Activated CD4-positive, alpha-beta T cell treated with anti-CD3 and anti-CD28 coated beads, Interleukin-2, amount 50 U/mL, for 24 hours (primary cell): ENCODE measurements around the gene AQP10.
A peak's percentile ranks its signal among the peaks of the same experiment; 100 is the strongest.
"Not testable (repeated sequence)": the region's sequence is repeated elsewhere in the genome, so short reads cannot be mapped to it uniquely, and the experiment has no call there.

Experiments
- DNase-seq, 2 donors: peaks; one replicate each; pipeline ENCODE4 v3.0.0-alpha.2; 2020; ENCODE audit warnings: low read depth in 1 of 2, low spot score in 1 of 2

The AQP10 gene

GRCh38 chr1:154323493-154323892 lies 2.6 kb downstream of the AQP10 start:
- no peak for DNase-seq

DNA sequence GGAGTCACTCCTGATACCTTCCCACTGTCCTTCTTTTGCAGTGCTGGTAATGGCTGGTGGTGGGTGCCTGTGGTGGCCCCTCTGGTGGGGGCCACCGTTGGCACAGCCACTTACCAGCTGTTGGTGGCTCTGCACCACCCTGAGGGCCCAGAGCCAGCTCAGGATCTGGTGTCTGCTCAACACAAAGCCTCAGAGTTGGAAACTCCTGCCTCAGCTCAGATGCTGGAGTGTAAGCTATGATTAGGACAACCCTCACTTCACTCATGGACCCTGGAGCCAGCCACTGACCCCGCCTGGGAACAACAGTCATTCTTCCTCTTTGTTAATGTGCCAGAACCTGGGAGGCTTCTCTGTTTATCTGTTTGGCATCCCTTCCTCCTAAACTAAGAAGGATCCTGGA lies 3.3 kb downstream of the AQP10 start:
- no peak for DNase-seq

DNA sequence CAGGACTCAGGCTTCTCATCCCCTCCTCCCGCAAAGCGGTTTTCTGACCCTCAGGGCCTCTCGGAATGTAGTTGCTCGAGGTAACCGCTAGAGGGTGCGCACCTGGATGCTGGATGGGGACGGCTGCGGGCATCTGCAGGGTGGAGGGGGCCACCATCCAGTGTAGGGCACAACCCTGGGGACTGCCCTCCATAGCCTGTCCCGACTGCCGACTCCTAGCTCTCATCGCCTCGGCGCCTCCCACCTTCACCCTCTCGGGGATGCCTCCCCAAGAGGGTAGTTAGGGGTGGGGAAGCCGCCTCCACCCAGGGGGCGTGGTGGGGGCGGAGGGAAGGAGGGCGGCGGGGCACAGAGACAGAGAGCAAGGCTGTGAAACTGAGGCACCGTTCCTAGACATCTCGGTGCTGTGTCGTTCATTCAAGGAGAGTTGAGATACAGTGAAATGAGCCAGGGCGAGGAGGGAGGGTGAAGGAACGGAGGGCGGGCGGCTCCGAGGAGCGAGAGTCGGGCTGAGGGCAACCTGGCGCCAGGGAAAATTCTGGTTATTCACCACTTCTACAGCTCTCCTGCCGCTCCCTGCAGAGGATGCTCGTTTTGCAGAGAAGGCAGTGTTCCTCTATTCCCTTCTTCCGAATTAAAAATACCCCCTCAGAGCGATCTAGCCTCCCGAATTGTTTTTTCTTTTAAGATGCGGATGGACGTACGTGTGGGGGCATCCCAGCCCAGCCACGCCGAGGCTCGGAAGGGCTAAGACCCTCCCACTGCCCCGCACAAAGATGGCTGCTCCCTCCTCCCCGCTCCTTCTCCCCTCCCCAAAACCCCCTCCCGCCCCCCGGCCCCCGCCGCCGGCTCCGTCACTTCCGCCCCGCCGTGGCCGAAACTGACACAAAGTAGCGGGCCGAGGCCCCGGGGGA lies 4.0 kb downstream of the AQP10 start, which contains the start of gene ATP8B2:
Gene ATP8B2 (plus strand): TSS at position 857 of the 914 bp plus-strand sequence. CDS start 2,617 bp downstream, outside the sequence.
- DNase-seq: peak; percentile 56 to 84

GRCh38 chr1:154325583-154326545 lies 5.0 kb downstream of the AQP10 start:
- no peak for DNase-seq

- DNase-seq: no peak
These were observed 5.9 kb downstream of the AQP10 start for GRCh38 chr1:154326546-154327465.

GRCh38 chr1:154327466-154328317 lies 6.8 kb downstream of the AQP10 start:
- no peak for DNase-seq

- peak; percentile 64 to 75 for DNase-seq
These were observed 7.6 kb downstream of the AQP10 start for GRCh38 chr1:154328318-154329151.

GRCh38 chr1:154329152-154329521 lies 8.2 kb downstream of the AQP10 start:
- DNase-seq: no peak

GRCh38 chr1:154329551-154330131 lies 8.7 kb downstream of the AQP10 start:
- DNase-seq: no peak

DNA sequence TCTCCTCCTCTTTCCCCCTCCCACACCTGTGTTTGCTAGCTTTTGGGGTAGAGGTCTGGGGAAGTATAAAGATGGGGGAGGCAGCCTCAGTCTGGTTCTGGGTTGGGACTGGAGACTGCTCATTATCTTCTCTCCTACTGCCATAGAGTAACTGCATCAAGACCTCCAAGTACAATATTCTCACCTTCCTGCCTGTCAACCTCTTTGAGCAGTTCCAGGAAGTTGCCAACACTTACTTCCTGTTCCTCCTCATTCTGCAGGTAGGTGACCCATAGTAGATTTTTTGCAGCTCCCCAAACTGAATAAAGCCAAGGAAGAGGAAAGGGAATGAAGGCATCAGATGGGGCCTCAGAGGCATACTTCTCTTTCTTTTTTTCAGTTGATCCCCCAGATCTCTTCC lies 9.8 kb downstream of the AQP10 start:
- DNase-seq: no peak

DNA sequence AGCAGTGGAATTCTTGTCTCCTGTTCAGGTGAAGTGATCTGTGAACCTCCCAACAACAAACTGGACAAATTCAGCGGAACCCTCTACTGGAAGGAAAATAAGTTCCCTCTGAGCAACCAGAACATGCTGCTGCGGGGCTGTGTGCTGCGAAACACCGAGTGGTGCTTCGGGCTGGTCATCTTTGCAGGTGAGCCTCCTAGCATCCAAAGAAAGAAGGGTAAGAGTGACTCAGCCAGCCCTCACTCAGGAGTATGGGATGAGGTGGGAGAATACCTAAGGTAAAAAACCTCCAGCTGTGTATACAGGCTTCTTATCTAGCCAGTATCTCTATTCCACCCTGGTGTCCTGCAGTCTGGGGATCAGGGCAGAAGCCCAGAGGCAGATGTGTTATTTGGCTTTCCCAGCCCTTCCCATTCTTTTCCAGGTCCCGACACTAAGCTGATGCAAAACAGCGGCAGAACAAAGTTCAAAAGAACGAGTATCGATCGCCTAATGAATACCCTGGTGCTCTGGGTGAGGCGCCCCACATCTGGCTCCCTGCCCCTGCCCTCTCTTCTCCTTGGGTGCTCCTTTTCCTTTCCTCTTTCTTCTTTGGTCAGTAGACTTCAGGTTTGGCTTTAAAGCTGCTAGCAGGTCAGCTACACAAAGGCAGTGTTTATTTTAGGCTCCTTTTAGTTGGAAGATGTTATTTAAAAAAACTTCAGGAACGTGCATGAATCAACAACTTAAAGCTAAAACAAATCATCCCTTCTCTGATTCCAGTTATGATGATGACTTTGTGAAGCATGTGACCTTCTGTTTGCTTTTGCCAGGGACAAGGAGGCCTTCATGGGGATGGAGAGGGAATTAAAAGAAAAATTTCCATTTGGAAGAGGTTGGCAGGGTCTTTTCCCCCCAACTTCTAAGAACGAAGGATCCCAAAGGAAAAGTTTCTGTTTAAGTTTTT lies 13.5 kb downstream of the AQP10 start:
- no peak for DNase-seq

DNA sequence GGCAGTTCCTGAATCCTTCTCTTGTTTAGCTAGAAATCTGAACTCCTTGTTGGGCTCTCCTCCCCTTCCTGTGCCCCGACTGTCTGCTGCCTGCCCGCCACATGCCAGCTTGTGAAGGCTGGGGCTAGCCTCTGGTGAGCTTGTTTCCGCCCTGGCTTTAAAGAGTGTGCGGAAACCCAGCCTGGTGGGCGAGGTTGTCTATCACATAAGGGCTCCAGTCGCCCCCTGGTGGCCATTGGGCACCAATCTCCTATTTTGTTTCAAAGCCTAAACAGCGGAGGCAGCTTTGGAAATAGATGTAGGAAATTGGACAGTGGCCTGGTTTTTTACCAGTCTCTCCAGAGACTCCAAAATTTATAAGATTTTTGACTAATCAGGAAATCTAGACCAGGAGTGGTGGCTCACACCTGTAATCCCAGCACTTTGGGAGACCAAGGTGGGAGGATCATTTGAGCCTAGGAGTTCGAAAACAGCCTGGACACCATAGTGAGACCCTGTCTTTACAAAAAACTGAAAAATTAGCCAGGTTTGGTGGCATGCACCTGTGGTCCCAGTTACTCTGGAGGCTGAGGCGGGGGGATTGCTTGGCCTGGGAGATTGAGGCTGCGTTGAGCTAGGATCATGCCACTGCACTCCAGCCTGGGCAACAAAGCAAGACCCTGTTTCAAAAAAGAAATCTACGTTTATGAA lies 14.3 kb downstream of the AQP10 start:
- peak; percentile 74 to 90 for DNase-seq

DNA sequence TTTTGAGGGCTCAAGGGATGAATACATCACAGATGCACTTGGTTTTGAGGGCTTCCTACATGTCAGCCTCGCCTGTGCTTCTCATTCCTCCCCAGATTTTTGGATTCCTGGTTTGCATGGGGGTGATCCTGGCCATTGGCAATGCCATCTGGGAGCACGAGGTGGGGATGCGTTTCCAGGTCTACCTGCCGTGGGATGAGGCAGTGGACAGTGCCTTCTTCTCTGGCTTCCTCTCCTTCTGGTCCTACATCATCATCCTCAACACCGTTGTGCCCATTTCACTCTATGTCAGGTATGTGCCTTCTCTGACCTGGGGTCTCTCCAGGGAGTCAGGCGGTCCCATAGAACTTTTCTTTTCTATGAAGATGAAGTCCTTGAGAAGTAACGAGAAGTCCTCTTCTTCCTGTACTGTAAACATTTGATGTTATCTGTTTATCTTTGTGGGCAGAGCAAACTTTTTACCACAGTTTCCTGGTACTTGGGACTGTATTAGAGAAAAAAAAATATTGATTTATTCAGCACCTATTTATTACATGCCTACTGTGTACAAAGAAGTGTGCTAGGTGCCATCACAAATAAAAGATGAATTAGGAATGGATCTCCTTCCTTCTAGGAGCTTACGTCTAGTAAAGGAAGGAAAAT lies 16.5 kb downstream of the AQP10 start:
- DNase-seq: no peak

- no peak for DNase-seq
These were observed 18.0 kb downstream of the AQP10 start for GRCh38 chr1:154338875-154339274.

GRCh38 chr1:154341366-154341765 lies 20.5 kb downstream of the AQP10 start:
- not testable (repeated sequence) for DNase-seq

- DNase-seq: no peak
These were observed 21.2 kb downstream of the AQP10 start for GRCh38 chr1:154342132-154342531.
